Measurements from ENCODE around the gene TIMM21.

Gene TIMM21

GRCh38 chr18:74147779-74148542, at the start of gene TIMM21, which contains the start of gene FBXO15:
Gene TIMM21, plus strand, starts transcription at chr18:74148523. Its CDS starts 286 bp downstream, at chr18:74148809.
Gene FBXO15, minus strand, starts transcription at chr18:74147834. Its CDS starts 49 bp downstream, at chr18:74147785.
- DNase-seq: peak; percentile 98

- DNase-seq: no peak
Observed at GRCh38 chr18:74108460-74108859, 39.9 kb upstream of the TIMM21 start.

GRCh38 chr18:74110149-74110548, 38.2 kb upstream of the TIMM21 start:
- DNase-seq: no peak

GRCh38 chr18:74110976-74111375, 37.3 kb upstream of the TIMM21 start:
- no peak for DNase-seq

- no peak for DNase-seq
Observed at GRCh38 chr18:74113711-74114110, 34.6 kb upstream of the TIMM21 start.

GRCh38 chr18:74114116-74114515, 34.2 kb upstream of the TIMM21 start:
- no peak for DNase-seq

GRCh38 chr18:74115046-74115445, 33.3 kb upstream of the TIMM21 start:
- no peak for DNase-seq

- DNase-seq: no peak
Observed at GRCh38 chr18:74116633-74117554, 31.4 kb upstream of the TIMM21 start.

- no peak for DNase-seq
Observed at GRCh38 chr18:74123200-74123599, 25.1 kb upstream of the TIMM21 start.

- DNase-seq: no peak
Observed at GRCh38 chr18:74124642-74125041, 23.7 kb upstream of the TIMM21 start.

- DNase-seq: no peak
Observed at GRCh38 chr18:74126684-74127655, 21.4 kb upstream of the TIMM21 start.

GRCh38 chr18:74128159-74128558, 20.2 kb upstream of the TIMM21 start:
- no peak for DNase-seq

- no peak for DNase-seq
Observed at GRCh38 chr18:74131124-74131523, 17.2 kb upstream of the TIMM21 start.

GRCh38 chr18:74132201-74132600, 16.1 kb upstream of the TIMM21 start:
- DNase-seq: no peak

- no peak for DNase-seq
Observed at GRCh38 chr18:74137920-74138538, 10.3 kb upstream of the TIMM21 start.

GRCh38 chr18:74139411-74139810, 8.9 kb upstream of the TIMM21 start:
- DNase-seq: no peak

- DNase-seq: no peak
Observed at GRCh38 chr18:74139888-74140287, 8.4 kb upstream of the TIMM21 start.

- no peak for DNase-seq
Observed at GRCh38 chr18:74140582-74140981, 7.7 kb upstream of the TIMM21 start.

GRCh38 chr18:74141667-74142066, 6.7 kb upstream of the TIMM21 start:
- no peak for DNase-seq

- DNase-seq: no peak
Observed at GRCh38 chr18:74142252-74142651, 6.1 kb upstream of the TIMM21 start.

GRCh38 chr18:74146756-74147155, 1.6 kb upstream of the TIMM21 start:
- no peak for DNase-seq

- DNase-seq: no peak
Observed at GRCh38 chr18:74147491-74147778, 888 bp upstream of the TIMM21 start.

Measured in left hindlimb (tissue), 1 donor.